Gastrocnemius medialis (tissue), 4 donors: ENCODE data around the gene BCR. TPM values are rescaled to one million over a fixed set of nuclear protein-coding genes. Genes with fewer than 3 reads are reported as not detected.

ENCODE experiments used
- ATAC-seq, 2 donors: fragments of 150-250 bp; one replicate each; pipeline ENCODE4 v1.9.1; 2016
- DNase-seq, 2 donors: peaks; one replicate each; pipeline ENCODE4 v3.0.0-alpha.2; 2019
- H3K27ac ChIP-seq, 4 donors: fragments of 200-600 bp; sonication (generic); 1 replicate in 1 of 4; 2 replicates in 3 of 4; pipeline ENCODE4 v1.5.1; 2016 to 2018; ENCODE audit warnings: mild to moderate bottlenecking in 2 of 4, moderate library complexity in 1 of 4
- H3K27me3 ChIP-seq, 3 donors: fragments of 200-600 bp; sonication (generic) in 2 of 3; 1 replicate in 1 of 3; 2 replicates in 2 of 3; pipeline versions ENCODE4 v1.5.1 to v1.6.0; 2016 to 2019; ENCODE audit warnings: mild to moderate bottlenecking in 1 of 3, moderate library complexity in 1 of 3
- H3K36me3 ChIP-seq, 2 donors: fragments of 200-600 bp; sonication (generic) in 1 of 2; one replicate each; pipeline ENCODE4 v1.5.1; 2017 to 2018
- H3K4me1 ChIP-seq, 2 donors: fragments of 200-600 bp; sonication (generic) in 1 of 2; one replicate each; pipeline ENCODE4 v1.5.1; 2016 to 2017; ENCODE audit warnings: mild to moderate bottlenecking in 2 of 2
- H3K4me3 ChIP-seq, 4 donors: fragments of 200-600 bp; sonication (generic) in 3 of 4; 1 replicate in 1 of 4; 2 replicates in 3 of 4; pipeline ENCODE4 v1.5.1; 2016 to 2019; ENCODE audit warnings: mild to moderate bottlenecking in 2 of 4
- H3K9me3 ChIP-seq, 3 donors: fragments of 200-600 bp; sonication (generic) in 2 of 3; 1 replicate in 1 of 3; 2 replicates in 2 of 3; pipeline ENCODE4 v1.5.1; 2016 to 2019
- POLR2A ChIP-seq, 2 donors: fragments of 450-650 bp; IDR thresholded peaks; one replicate each; pipeline ENCODE4 v1.6.1; 2017; ENCODE audit warnings: antibody characterized with exemption in 2 of 2, mild to moderate bottlenecking in 2 of 2, moderate library complexity in 2 of 2
- in situ Hi-C, 4 donors: fragments of 200-750 bp; cut with MboI; loops; one replicate each; pipeline versions ENCODE4 v1.15.0 to v1.8.0; 2017; ENCODE audit warnings: low sequenced_read_pairs in 4 of 4
- intact Hi-C: fragments of 100-400 bp; cut with DNase I; formaldehyde crosslinking; loops from one replicate; pipeline ENCODE4 v1.15.1; 2023; ENCODE audit warnings: low total_unique reads
- total RNA-seq, 4 donors: library from RNA; depleted of rRNA; stranded (reverse); fragments of >200 nt; gene quantifications; one replicate each; pipeline versions ENCODE4 v1.1.0 to v1.2.3, GENCODE V29; 2016
- TF ChIP-seq, protein P1 (sequence below), 5 experiments: fragments of 450-650 bp in 3 of 5; fragments of 200-600 bp in 2 of 5; sonication (generic) in 2 of 5; IDR thresholded peaks in 4 of 5; conservative IDR thresholded peaks in 1 of 5; 1 replicate in 4 of 5; 2 replicates in 1 of 5; pipeline ENCODE4 v1.5.1; 2016 to 2019; ENCODE audit warnings: antibody characterized with exemption in 5 of 5, mild to moderate bottlenecking in 3 of 5, moderate library complexity in 3 of 5

The BCR gene
- total RNA-seq, 4 donors from 2014 or later, result 10.3 to 13.0 (median 12.4) TPM

DNA sequence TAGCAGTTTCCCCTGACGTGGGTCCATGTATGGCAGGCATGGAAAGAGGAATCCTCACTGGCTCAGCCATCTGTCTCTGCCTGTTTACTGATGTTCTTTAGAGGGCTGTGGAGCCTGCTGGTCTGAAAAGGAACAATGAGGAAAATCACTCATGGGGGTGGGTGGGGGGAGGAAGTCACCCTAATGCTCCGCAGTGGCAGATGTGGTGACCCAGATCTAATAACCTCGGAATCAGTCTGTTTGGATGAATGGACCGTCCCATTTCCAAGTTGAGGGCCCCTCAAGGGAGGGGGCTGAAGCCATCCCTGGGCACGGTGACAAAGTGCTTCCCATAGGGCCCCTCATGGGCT is 4.4 kb downstream of the BCR start:
- intact Hi-C loops, result loop anchor here (5.0 kb wide), 1 partner anchor 53 kb away; no protein-coding TSS in a partner anchor
- no peak overlapping the region for H3K27ac ChIP-seq
- H3K27me3 ChIP-seq, result no peaks in the 10 kb centered on the region
- no peaks in the 10 kb centered on the region for H3K36me3 ChIP-seq
- no peak overlapping the region for H3K4me3 ChIP-seq
- H3K9me3 ChIP-seq, result no peaks in the 10 kb centered on the region
- in situ Hi-C loops, result loop anchor here in 2 of 4 donors (25.0 kb wide), 1 partner anchor 203 kb away; no protein-coding TSS in a partner anchor
- ATAC-seq (no peak), DNase-seq (no peak)
- peaks cover 25 to 29% of the 10 kb centered on the region in 2 donors for H3K4me1 ChIP-seq
- no peak for TF ChIP-seq POLR2A (IDR thresholded peaks at IDR 0.05)
- TF ChIP-seq, protein P1, sequence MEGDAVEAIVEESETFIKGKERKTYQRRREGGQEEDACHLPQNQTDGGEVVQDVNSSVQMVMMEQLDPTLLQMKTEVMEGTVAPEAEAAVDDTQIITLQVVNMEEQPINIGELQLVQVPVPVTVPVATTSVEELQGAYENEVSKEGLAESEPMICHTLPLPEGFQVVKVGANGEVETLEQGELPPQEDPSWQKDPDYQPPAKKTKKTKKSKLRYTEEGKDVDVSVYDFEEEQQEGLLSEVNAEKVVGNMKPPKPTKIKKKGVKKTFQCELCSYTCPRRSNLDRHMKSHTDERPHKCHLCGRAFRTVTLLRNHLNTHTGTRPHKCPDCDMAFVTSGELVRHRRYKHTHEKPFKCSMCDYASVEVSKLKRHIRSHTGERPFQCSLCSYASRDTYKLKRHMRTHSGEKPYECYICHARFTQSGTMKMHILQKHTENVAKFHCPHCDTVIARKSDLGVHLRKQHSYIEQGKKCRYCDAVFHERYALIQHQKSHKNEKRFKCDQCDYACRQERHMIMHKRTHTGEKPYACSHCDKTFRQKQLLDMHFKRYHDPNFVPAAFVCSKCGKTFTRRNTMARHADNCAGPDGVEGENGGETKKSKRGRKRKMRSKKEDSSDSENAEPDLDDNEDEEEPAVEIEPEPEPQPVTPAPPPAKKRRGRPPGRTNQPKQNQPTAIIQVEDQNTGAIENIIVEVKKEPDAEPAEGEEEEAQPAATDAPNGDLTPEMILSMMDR (IDR thresholded peaks at IDR 0.05 in 4 of 5, conservative IDR thresholded peaks at IDR 0.05 in 1 of 5), result no peak

DNA sequence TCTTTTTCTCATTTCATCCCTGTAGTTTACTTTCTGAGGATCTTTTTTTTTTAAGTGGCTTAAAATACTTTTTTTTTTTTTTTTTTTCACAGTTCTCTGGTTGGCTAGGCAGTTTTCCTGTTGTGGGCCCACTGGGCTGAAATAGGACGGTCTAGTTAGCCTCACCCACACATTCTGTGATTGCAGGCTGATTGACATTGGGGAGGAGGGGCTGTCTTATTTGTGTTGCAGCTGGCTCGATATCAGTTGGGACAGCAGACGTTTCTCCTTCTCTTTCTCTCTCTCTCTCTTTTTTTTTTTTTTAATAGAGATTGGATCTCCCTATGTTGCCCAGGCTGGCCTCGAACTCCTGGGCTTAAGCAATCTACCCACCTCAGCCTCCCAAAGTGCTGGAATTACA is 6.9 kb downstream of the BCR start:
- H3K9me3 ChIP-seq, result no peaks in the 10 kb centered on the region
- DNase-seq, result no peak
- H3K4me3 ChIP-seq, result no peak overlapping the region
- TF ChIP-seq POLR2A (IDR thresholded peaks at IDR 0.05), result no peak
- TF ChIP-seq, protein P1 (IDR thresholded peaks at IDR 0.05 in 4 of 5, conservative IDR thresholded peaks at IDR 0.05 in 1 of 5), result no peak
- intact Hi-C loops, result no loop called here
- in situ Hi-C loops, result loop anchor here in 2 of 4 donors (25.0 kb wide), 1 partner anchor 200 kb away; no protein-coding TSS in a partner anchor
- H3K27ac ChIP-seq, result no peak overlapping the region
- H3K27me3 ChIP-seq, result no peaks in the 10 kb centered on the region
- H3K4me1 ChIP-seq, result peaks cover 15 to 19% of the 10 kb centered on the region in 2 donors
- ATAC-seq, result no peak
- H3K36me3 ChIP-seq, result no peaks in the 10 kb centered on the region

DNA sequence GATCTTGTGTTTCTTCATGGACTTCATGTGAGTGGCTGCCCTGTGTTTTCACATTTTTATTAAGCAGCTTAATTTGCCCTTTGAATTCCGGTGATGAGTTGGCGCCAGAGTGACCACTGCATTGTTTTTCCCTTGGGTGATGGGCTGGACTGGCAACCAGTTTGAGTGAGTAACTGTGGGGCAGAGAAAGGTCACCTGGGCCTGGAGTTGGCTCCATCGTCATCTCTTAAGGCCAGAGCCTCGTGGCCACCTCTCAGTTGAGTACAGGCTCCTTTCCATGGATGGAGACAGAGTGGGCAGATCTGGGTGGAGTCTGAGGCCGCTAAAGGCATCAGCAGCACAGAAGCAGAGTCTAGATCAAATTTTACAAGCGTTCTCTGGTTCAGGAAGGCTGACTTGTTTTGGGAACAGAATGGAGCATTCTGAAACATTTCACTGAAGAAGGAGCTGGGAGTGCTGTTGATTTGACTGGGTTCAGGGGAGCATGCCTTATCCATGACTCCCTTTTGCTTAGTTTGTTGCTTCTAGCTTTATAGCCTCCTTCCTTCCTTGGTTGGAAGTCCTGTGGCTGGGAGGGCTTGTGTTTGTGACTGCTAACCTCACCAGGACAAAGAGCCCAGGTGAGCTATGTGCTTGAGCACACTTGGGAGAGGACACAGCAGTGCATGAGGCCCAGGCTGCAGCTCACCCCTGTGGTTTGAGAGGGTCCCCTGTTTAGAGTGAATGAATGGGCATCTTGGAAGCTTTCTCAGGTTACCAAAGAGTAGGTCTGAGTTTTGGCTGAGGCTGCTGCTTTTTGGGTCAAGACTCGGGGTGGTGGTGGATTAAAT is 7.8 kb downstream of the BCR start:
- H3K27ac ChIP-seq, result no peak overlapping the region
- no peak overlapping the region for H3K4me3 ChIP-seq
- DNase-seq (no peak), ATAC-seq (no peak)
- H3K9me3 ChIP-seq, result no peaks in the 10 kb centered on the region
- H3K27me3 ChIP-seq, result no peaks in the 10 kb centered on the region
- TF ChIP-seq POLR2A (IDR thresholded peaks at IDR 0.05), result no peak
- TF ChIP-seq, protein P1 (IDR thresholded peaks at IDR 0.05 in 4 of 5, conservative IDR thresholded peaks at IDR 0.05 in 1 of 5), result no peak
- no peaks in the 10 kb centered on the region for H3K36me3 ChIP-seq
- in situ Hi-C loops, result loop anchor here in 2 of 4 donors (25.0 kb wide), 1 partner anchor 199 kb away; no protein-coding TSS in a partner anchor
- peaks cover 7 to 10% of the 10 kb centered on the region in 2 donors for H3K4me1 ChIP-seq
- intact Hi-C loops, result no loop called here

DNA sequence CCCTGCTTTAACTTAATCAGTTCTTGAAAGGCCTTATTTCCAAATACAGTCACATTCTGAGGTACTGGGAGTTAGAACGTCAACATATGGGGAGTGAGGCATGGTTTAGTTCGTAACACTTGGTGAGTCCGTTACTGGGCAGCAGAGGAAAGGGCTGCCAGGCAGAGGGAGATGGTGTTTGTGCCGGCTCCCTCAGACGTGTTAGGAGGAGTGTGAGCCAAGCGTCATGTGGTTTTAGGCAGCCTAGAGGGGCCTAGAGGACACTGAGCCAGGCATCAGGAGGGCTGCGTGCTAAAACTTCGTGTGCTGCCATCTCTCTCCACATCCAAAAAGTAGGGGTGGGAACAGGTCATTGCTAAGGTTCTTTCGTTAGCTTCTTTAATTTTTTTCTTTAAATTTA is 10.2 kb downstream of the BCR start:
- Histone ChIP-seq H3K4me1 (peaks cover 0 to 2% of the 10 kb centered on the region in 2 donors), H3K4me3 (no peak overlapping the region), H3K27ac (no peak overlapping the region), H3K36me3 (no peaks in the 10 kb centered on the region), H3K27me3 (no peaks in the 10 kb centered on the region), H3K9me3 (no peaks in the 10 kb centered on the region)
- intact Hi-C loops, result no loop called here
- no peak for DNase-seq
- TF ChIP-seq, protein P1 (IDR thresholded peaks at IDR 0.05 in 4 of 5, conservative IDR thresholded peaks at IDR 0.05 in 1 of 5), result no peak
- no peak for ATAC-seq
- in situ Hi-C loops, result loop anchor here in 2 of 4 donors (25.0 kb wide), 1 partner anchor 197 kb away; no protein-coding TSS in a partner anchor
